ENCODE data around the gene SPIN2A. TPM values are rescaled to one million over a fixed set of nuclear protein-coding genes. Genes with fewer than 3 reads are reported as not detected.
"Not testable (repeated sequence)": the region's sequence is repeated elsewhere in the genome, so short reads cannot be mapped to it uniquely, and the experiment has no call there.

The SPIN2A gene
- total and polyA plus RNA-seq, 2 experiments from 2014 or later = 0.59 TPM; not detected in 1

GRCh38 chrX:57104921-57105398 is 32.2 kb downstream of the SPIN2A start:
- DNase-seq = no peak
- H3K4me1 ChIP-seq (ENCODE audit: insufficient read depth) = peaks cover 4% of the 10 kb centered on the region; the same call in 1 of the 2 replicates
- H3K27ac ChIP-seq = no peak overlapping the region
- H4K20me1 ChIP-seq (ENCODE audit: insufficient read depth) = no peaks in the 10 kb centered on the region
- no peak overlapping the region for H3K9ac ChIP-seq
- H2AFZ ChIP-seq = no peak overlapping the region
- H3K9me3 ChIP-seq (ENCODE audit: low read depth) = no peaks in the 10 kb centered on the region
- 85 to 100% methylated on average over 2 of the region's 2 CpGs for WGBS, 2 experiments (ENCODE audit: low coverage in 1 of 2, low lambda C conversion rate in 2 of 2, missing lambda C conversion rate in 2 of 2)
- H3K4me3 ChIP-seq = no peak overlapping the region
- H3F3A ChIP-seq (ENCODE audit: insufficient read depth) = no peaks in the 10 kb centered on the region
- in situ Hi-C loops (cut with MboI) = no loop called here
- H3K4me2 ChIP-seq (ENCODE audit: unreplicated experiment) = no peak overlapping the region
- no peaks in the 10 kb centered on the region for H3K27me3 ChIP-seq (replicated peaks; ENCODE audit: insufficient read depth)
- no peaks in the 10 kb centered on the region for H3K9me2 ChIP-seq (ENCODE audit: insufficient read depth)
- TF ChIP-seq EZH2 (IDR thresholded peaks at IDR 0.05; ENCODE audit: insufficient read depth, poor library complexity, severe bottlenecking) (no peak), EZH2phosphoT487 (IDR thresholded peaks at IDR 0.05; ENCODE audit: insufficient read depth, low read depth) (no peak)
- H3K36me3 ChIP-seq (ENCODE audit: low read depth) = no peaks in the 10 kb centered on the region
- no peaks in the 10 kb centered on the region for H3K79me2 ChIP-seq (ENCODE audit: insufficient read depth)

GRCh38 chrX:57104406-57104805 is 32.8 kb downstream of the SPIN2A start:
- TF ChIP-seq EZH2phosphoT487 (IDR thresholded peaks at IDR 0.05; ENCODE audit: insufficient read depth, low read depth) = no peak
- TF ChIP-seq EZH2 (IDR thresholded peaks at IDR 0.05; ENCODE audit: insufficient read depth, poor library complexity, severe bottlenecking) = no peak
- H3K27me3 ChIP-seq (replicated peaks; ENCODE audit: insufficient read depth) = no peaks in the 10 kb centered on the region
- H3K27ac ChIP-seq = no peak overlapping the region
- no peak overlapping the region for H3K4me2 ChIP-seq (ENCODE audit: unreplicated experiment)
- WGBS, 2 experiments (ENCODE audit: low coverage in 1 of 2, low lambda C conversion rate in 2 of 2, missing lambda C conversion rate in 2 of 2) = 91 to 100% methylated on average over 4 of the region's 4 CpGs
- H4K20me1 ChIP-seq (ENCODE audit: insufficient read depth) = no peaks in the 10 kb centered on the region
- in situ Hi-C loops (cut with MboI) = no loop called here
- H3K4me1 ChIP-seq (ENCODE audit: insufficient read depth) = peaks cover 4% of the 10 kb centered on the region; the same call in 1 of the 2 replicates
- no peak for DNase-seq
- H2AFZ ChIP-seq = no peak overlapping the region
- H3K9me2 ChIP-seq (ENCODE audit: insufficient read depth) = no peaks in the 10 kb centered on the region
- no peaks in the 10 kb centered on the region for H3K36me3 ChIP-seq (ENCODE audit: low read depth)
- no peaks in the 10 kb centered on the region for H3K9me3 ChIP-seq (ENCODE audit: low read depth)
- no peaks in the 10 kb centered on the region for H3F3A ChIP-seq (ENCODE audit: insufficient read depth)
- H3K9ac ChIP-seq = no peak overlapping the region
- H3K79me2 ChIP-seq (ENCODE audit: insufficient read depth) = no peaks in the 10 kb centered on the region
- H3K4me3 ChIP-seq = no peak overlapping the region

- 96 to 100% methylated on average over 1 to 3 of the region's 3 CpGs for WGBS, 2 experiments (ENCODE audit: low coverage in 1 of 2, low lambda C conversion rate in 2 of 2, missing lambda C conversion rate in 2 of 2)
- H3F3A ChIP-seq (ENCODE audit: insufficient read depth) = no peaks in the 10 kb centered on the region
- H3K36me3 ChIP-seq (ENCODE audit: low read depth) = no peaks in the 10 kb centered on the region
- H3K79me2 ChIP-seq (ENCODE audit: insufficient read depth) = no peaks in the 10 kb centered on the region
- no peak for TF ChIP-seq EZH2phosphoT487 (IDR thresholded peaks at IDR 0.05; ENCODE audit: insufficient read depth, low read depth)
- no peak for TF ChIP-seq EZH2 (IDR thresholded peaks at IDR 0.05; ENCODE audit: insufficient read depth, poor library complexity, severe bottlenecking)
- in situ Hi-C loops (cut with MboI) = no loop called here
- H3K9me3 ChIP-seq (ENCODE audit: low read depth) = no peaks in the 10 kb centered on the region
- no peak overlapping the region for H3K9ac ChIP-seq
- H3K27me3 ChIP-seq (replicated peaks; ENCODE audit: insufficient read depth) = no peaks in the 10 kb centered on the region
- H2AFZ ChIP-seq = no peak overlapping the region
- no peak overlapping the region for H3K4me2 ChIP-seq (ENCODE audit: unreplicated experiment)
- H3K4me3 ChIP-seq = no peak overlapping the region
- H3K4me1 ChIP-seq (ENCODE audit: insufficient read depth) = peaks cover 4% of the 10 kb centered on the region; the same call in 1 of the 2 replicates
- H4K20me1 ChIP-seq (ENCODE audit: insufficient read depth) = no peaks in the 10 kb centered on the region
- no peaks in the 10 kb centered on the region for H3K9me2 ChIP-seq (ENCODE audit: insufficient read depth)
- DNase-seq = no peak
- H3K27ac ChIP-seq = no peak overlapping the region
These were observed 33.7 kb downstream of the SPIN2A start for GRCh38 chrX:57103489-57103888.

- DNase-seq = peak; percentile 7
- H3K36me3 ChIP-seq (ENCODE audit: low read depth); H3K4me1 ChIP-seq (ENCODE audit: insufficient read depth); H3K79me2 ChIP-seq (ENCODE audit: insufficient read depth); in situ Hi-C loops (cut with MboI); H3K27ac ChIP-seq; H3K9me3 ChIP-seq (ENCODE audit: low read depth); H3K9me2 ChIP-seq (ENCODE audit: insufficient read depth); H4K20me1 ChIP-seq (ENCODE audit: insufficient read depth); H2AFZ ChIP-seq; H3K4me3 ChIP-seq; H3F3A ChIP-seq (ENCODE audit: insufficient read depth); H3K27me3 ChIP-seq (replicated peaks; ENCODE audit: insufficient read depth); H3K9ac ChIP-seq; H3K4me2 ChIP-seq (ENCODE audit: unreplicated experiment): not testable (repeated sequence)
- 28 to 30% methylated on average over 5 to 6 of the region's 6 CpGs for WGBS, 2 experiments (ENCODE audit: low coverage in 1 of 2, low lambda C conversion rate in 2 of 2, missing lambda C conversion rate in 2 of 2)
These were observed 34.3 kb downstream of the SPIN2A start for GRCh38 chrX:57102918-57103317.

Other genes starting within 250 kb of the SPIN2A start
- gene SPIN3, start 141.9 kb downstream of the SPIN2A start, total RNA-seq (2014; rRNA removed; shearing (Covaris generic)) = 7.2 and 9.1 TPM in 2 replicates
- gene SPIN3, start 141.9 kb downstream of the SPIN2A start, polyA plus RNA-seq (2016; fragmentation: Nextera tagmentation; extraction: Ambion mirVana) = 8.8 and 10.1 TPM in 2 replicates
- gene SPIN2B, start 15.8 kb downstream of the SPIN2A start, total RNA-seq (2014; rRNA removed; shearing (Covaris generic)) = 2.0 and 6.8 TPM in 2 replicates
- 14.1 and 15.0 TPM in 2 replicates for gene SPIN2B, start 15.8 kb downstream of the SPIN2A start, polyA plus RNA-seq (2016; fragmentation: Nextera tagmentation; extraction: Ambion mirVana)
- gene FAAH2, start 149.3 kb upstream of the SPIN2A start, total RNA-seq (2014; rRNA removed; shearing (Covaris generic)) = 0.11 TPM in 1 of 2 replicates, not detected in the other
- 0.16 TPM in 1 of 2 replicates, not detected in the other for gene FAAH2, start 149.3 kb upstream of the SPIN2A start, polyA plus RNA-seq (2016; fragmentation: Nextera tagmentation; extraction: Ambion mirVana)

All from GM23248 (cell line).